GM19467 (cell line): ENCODE measurements around the gene PEMT.

Experiments used
- ATAC-seq: cut with Tn5 transposase; IDR thresholded peaks from one replicate; pipeline ENCODE4 v1.9.1; 2021; ENCODE audit warnings: mild to moderate bottlenecking, moderate library complexity; ENCODE audit not compliant: unreplicated experiment

The PEMT gene

DNA sequence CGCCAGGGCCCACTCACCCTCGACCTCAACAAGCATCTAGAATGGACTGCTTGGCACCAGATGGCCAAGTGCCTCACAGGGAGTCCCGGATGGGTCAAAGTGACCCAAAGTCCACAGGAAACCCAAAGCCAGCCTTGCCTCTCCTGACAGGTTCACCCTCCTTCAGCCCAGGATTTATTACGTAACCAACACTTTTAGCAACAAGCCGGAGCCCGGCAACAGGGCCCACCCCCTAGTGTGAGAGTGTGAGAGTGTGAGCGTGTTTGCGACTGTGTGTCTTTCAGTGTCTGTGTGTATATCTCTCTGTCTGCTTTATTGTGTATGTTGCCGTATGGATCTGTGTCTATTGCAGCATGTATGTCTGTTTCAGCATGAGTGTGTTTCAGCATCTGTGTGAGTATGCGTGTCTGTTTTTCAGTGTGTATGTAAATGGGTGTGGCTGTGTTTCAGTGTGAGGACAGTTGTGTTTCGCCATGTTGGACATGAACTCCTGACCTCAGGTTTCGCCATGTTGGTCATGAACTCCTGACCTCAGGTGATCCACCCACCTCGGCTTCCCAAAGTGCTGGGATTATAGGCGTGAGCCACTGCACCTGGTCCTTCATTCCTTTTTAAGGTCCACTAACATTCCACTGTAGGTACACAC, 13.7 kb upstream of the PEMT start:
- ATAC-seq = no peak

DNA sequence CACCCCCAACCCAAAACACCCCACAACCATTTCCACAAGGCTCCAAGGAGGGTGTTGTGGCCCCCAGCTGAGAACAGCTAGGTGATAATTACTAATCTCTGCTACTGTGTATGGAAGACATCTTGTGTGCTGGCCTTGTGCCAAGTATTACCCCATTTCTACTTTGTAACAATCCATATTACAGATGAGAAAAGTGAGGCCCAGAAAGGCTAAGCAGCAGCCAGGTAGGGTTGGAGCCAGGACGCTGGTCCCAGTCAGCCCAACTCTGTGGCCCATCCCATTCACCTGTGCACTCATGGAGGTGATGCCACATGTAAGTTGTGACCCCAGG, 12.4 kb upstream of the PEMT start:
- ATAC-seq = no peak

DNA sequence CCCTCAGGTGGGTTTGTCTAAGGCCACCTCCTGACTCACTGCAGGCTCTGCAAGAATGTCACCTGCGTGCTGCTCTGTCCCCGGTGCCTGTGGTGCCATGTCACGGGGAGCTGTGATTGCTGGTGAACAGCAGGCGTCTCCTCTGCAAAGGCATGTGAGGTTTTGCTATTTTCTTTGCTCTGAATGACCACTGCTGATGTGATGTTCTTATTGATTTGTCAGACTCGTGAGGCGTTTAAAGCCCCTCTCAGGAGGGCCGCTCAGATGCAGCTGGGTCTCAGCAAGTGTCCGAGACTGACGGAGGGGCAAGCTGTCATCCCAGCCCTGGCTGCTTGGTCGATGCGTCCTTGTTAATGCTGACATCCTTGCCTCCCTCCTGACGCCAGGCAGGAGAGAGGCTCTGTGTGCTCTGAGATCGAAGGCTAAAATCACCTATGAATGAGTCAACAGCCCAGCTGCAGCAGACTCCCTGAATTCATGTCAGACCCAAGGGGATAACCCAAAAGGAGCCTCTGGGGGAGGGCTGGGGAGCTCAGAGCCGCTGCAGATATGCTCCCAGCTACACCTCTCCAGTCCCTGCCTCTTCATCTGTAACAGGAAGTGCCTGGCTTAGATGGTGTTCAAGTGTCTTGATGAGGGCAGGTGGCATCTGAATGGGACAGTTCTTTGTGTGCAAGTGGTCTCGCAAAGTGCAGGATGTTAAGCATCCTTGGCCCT, 11.8 kb upstream of the PEMT start:
- ATAC-seq = no peak

DNA sequence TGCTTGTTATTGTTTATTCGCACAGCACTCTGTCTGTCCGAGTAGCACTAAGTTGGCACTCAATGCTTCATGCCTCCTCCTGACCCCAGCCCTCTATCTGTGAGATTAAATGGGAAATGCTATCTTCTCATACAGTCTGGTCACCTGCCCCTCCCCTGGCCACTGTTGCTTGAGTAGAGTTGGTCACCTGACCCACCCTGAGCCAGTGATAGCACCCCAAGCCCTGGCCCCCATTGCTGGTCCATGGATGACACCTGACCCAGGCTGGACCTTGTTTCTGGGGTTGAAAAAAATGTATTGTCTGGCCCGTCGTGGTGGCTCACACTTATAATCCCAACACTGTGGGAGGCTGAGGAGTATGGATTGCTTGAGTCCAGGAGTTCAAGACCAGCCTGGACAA, 8.5 kb upstream of the PEMT start:
- no peak for ATAC-seq

DNA sequence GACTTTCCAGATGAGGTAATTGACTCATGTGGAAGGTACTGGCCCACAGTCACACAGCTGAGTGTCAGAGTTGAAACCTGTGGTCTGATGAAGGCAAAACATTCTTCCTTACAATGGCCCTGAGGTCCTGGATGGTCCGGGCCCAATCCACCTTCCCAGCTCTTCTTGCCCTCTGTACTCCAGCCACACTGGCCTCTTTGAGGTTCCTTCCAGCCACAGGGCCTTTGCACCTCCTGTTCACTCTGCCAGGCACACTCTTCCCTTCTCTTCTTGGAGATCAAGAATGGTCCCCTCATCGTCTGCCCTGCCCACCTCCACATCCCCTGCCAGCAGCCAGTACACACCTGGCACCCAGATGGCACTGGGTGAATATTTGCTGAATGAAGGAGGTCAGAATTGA, 6.5 kb upstream of the PEMT start:
- no peak for ATAC-seq

DNA sequence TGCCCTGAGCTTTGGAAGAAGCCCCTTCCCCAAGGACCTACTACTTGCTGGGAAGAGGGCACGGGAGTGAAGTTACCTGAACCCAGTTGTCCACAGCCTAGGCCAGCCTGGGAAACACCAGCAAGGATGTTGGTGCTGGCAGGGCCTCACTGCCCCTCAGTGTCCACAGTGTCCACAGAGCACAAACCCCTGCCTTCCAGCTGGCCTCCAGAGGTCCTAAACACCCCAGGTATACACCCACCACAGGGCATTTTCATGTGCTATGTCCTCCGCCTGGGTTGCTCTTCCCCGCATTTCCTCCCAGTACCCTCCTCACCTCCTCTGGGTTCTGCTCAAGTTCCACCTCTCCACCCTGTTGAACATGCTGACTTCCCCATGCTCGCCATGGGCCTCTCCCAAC, 4.2 kb upstream of the PEMT start:
- ATAC-seq = no peak

DNA sequence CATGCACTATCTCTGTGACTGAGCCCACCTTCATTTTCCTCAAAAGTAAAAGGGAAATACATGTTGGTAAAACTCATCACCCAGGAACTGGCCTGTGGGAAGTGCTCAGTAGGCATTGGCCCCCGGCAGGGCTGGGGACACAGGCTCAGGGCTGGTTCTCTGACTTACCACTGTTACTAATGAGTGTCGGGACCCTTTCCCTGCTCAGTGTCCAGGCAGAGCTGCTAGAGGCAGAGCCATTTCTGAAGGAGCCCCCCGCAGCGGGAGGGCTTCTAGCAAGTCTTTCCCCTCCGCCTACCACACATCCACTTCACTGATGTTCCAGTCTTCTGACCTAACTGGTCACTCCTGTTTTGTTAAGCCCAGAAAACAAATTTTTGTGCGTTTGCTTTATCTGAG, 1.7 kb upstream of the PEMT start:
- ATAC-seq = no peak

DNA sequence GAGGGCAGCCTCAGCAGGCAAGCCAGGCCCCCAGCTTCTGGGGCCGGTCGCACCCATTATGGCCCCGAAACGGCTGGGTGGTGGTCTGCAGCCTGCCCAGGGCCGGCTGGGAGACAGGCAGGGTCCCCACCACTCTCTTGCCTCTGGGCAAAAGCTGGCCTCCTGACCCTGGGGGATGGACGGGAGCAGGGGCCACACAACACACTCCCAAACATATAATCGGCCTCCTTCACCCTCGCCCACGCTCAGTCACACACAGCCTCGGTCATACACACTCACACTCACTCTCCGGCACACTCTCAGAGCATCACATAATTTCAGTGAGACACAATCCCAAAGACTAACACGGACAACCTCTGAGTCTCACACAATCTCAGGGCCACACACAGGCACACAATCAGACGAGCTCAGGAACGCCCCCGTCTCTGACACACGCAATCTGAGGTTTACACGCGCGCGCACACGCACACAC, 589 bp downstream of the PEMT start:
- no peak for ATAC-seq

DNA sequence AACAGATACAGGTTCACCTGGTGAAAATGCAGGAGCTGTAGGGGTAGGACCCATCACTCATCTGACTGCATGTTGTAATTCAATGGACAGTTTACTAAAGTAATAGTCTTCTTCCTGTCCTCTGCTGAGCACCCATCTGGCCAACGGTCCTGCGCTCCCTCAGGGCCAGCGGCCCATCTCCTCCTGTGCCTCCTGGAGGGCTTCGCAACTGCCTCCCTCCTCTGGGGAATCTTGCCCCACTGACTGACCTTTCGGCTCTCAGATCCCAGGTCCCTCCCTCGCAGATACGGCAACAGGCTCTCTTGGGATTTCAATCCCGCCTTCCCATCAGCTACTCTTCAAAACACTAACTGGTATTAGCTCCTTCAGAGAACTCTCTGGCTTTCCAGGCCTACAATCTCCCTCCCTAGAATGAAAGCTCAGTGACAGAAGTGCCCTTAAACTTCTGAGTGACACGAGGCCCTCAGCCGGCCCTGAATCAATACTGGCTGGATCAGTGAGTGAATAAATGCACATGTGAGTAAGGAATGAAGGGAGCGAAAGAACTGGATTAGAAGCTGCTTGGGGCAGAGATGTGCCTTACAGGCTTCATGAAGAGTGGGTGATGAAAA, 1.3 kb downstream of the PEMT start:
- no peak for ATAC-seq

DNA sequence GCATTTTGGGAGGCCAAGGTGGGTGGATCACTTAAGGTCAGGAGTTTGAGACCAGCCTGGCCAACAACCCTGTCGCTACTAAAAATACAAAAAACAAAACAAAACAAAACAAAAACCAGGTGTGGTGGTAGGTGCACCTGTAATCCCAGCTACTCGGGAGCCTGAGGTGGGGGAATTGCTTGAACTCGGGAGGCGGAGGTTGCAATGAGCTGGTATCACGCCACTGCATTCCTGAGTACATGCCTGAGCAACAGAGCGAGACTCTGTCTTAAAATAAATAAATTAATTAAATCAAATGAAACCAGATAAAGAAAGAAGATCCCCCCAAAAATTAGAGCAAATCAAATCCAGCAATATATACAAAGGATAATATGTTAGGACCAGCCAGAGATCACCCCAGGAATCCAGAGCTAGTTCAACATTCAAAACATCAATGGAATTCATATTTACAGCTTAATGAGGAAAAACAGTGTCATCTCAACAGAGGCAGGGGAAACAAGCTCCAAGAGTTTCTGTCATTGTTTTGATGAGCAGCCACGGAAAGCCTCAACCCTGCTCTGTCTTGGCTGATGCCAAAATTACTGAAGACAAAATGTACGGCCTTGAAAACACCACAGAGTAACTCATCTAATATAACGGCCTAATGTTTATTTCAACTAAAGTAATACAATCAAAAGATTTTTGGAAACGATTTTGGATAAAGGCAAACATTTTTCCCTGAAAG, 3.7 kb downstream of the PEMT start:
- no peak for ATAC-seq

DNA sequence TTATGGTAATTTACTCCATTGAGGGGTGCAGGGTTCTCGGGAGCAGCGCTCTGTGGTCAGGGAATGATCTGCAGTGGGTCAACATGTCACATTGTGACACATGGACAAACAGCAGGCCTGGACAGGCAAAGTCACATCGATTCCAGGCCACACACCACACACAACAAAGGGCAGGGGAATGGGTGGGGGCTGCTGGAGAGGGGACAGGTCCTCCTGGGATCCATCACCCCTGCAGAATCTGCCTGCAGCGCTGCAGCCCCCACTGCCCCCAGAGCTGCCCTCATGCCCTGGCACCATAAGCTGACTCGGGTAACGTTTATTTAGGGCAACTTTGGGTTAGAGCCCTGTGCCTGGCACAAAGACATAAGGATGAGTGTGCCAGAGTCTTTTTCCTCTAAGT, 9.1 kb downstream of the PEMT start:
- no peak for ATAC-seq

DNA sequence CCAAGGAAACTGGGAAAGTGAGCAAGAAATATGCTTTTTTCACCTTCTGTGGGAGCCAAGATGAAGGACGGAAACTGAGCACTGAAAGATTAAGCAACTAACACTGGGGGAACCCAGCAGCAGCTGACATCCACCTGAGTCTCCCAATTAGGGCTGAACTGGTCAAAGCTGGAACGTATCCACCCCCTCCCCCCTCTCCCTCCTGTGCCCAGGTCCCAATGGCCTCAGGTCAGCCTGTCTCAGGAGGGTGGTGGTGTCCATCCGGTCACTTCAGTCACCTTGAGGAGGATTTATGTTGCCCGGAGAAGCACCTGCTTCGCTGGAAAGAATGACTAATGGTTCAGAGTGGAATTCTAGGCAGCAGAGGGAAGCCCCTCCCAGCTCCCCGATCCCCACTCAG, 10.0 kb downstream of the PEMT start:
- ATAC-seq = no peak

DNA sequence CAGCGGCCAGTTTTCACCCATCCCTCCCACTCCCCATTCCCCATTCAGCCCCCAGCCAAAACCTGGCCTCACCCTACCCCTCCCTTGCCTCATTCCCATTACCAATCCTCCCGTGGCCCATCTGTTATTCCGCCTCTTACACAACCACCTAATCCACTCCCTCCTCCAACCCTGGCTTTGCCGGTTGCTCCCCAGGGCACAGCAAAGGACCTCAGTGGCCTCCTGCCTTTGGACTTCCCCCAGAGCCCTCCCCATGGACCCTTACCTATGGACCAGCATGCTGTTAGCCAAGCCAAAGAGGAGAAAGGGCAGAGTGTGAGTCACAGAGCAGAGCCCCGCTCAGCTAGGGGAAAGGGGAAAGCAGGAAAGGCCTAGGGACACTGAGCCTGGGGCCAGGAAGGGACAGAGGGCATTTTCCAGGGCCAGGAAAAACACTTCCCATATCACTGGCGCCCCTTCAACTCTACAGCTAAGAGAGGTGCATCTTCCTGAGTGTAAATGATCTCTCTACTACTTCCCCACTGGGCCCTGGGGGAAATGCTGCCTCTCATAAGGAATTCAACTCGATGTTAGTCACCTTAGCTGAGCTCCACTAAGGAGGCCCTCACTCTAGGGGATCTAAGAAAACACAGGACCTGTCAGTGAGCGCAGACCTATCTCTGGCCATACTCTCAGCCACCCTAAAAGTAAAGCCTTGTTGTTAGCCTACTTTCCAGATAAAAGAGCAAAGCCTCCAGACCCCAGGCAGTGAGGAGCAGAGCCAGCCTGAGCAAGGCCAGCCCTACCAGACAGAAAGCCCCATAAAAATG, 10.6 kb downstream of the PEMT start:
- ATAC-seq = no peak

DNA sequence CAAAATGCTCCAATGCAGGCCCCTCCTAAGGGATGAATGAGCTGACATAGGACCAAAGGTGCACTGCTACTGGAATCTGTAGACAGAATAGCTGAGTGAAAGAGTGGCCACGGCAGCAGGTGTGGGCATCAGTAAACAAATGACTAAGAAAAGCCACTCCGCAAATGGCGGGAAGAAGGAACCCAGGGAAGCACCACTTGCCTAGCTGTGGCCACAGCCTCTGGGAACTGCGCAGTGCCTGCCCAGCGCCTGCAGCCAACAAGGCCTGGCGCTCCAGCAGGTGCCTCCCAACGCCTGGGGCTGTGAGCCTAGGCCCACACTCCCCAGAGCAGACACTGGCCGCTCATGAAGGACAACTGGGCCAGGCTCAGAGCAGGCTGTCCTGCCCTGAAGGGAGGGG, 11.8 kb downstream of the PEMT start:
- no peak for ATAC-seq

DNA sequence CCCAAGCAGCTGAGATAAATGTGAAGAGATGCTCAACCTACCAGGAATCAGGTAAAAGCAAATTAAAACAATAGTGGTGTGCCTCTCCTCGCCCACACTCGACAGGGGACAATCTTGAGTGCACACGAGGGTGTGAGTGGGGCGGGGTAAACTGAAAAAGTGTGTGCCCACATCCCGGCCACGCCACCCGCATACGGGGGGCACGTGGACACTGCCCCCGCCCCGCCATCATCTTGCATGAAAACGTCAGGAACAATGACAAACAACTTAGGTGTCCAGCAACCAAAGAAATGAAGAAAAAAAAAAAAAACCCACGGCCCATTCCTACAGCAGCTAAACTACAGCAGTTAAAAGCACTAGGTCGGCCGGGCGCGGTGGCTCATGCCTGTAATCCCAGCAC, 14.1 kb downstream of the PEMT start:
- no peak for ATAC-seq

DNA sequence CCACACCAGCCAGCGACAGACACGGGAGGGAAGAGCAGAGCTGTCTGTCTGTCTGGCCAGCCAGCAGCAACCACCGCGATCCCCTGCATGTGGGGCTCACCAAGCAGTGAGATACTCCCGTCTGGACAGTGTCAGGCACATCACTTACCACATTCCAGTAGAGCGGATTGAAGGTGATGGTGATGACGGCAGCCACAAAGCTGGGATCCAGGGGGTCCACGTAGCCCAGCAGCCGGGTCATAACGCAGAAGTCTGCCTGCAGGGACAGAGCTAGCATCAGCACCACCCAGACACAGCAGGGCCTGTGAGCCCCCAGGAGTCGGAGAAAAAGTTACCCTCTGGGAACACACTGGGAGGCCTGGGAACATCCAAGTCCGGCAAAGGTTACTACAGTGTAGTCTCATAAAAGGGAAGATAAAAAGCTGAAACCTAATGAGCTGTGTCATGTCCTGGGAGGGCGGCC, 14.7 kb downstream of the PEMT start:
- no peak for ATAC-seq

DNA sequence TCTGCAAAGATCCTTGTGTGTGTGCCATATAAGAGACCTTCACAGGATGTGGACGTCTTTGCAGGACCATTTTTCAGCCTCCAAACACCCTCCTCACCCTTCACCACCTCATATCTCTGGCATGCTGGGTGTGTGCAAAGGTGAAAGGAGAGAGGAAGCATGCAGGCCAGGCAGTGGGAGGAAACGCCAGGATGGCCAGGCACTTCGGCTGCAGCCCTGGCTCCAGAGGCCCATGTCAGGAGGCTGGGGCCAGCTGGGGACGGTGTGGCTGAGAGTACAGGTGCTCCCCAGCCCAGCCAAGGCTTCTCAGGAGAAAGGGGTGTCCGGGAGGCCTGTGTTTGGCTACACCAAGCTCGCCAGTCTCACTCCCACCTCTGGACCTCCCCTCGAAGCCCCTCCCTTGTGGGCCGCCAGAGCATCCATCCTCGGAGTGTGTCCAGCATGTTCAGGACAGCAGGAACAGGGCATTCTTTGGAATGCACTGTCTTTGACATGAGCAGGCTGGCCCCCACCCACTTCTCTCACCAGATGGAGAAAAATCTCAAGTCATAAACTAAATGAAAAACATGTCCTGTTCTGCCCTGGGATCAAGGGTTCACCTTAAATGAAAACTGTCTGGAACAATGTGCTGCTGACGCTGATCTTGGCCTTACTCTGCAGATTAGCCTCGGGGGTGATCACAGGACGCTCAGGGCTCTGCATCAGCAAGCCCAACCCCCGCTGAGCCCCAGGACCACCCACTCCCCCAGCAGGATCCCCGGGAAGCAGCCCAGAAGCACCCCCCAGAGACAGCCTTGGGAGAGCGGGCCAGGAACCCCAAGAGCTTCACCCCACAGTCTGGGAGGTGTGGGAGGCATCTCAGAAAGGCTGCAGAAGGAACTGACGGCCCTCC, 15.9 kb downstream of the PEMT start:
- ATAC-seq = no peak

DNA sequence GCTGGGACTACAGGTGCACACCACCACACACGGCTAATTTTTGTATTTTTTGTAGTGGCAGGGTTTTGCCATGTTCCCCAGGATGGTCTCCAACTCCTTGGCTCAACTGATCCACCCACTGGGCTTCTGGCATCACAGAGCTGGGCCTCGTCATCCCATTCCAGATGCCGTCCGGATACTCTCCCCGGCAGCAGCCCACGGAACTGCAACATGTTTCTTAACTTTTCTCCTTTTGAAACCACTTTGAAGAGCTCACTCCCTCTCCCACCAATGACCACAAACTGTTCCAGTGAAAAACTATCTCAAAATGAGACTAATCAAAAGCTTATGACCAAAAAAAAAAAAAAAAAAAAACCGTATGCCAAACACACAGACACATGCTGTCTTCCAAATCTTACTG, 17.6 kb downstream of the PEMT start:
- no peak for ATAC-seq

DNA sequence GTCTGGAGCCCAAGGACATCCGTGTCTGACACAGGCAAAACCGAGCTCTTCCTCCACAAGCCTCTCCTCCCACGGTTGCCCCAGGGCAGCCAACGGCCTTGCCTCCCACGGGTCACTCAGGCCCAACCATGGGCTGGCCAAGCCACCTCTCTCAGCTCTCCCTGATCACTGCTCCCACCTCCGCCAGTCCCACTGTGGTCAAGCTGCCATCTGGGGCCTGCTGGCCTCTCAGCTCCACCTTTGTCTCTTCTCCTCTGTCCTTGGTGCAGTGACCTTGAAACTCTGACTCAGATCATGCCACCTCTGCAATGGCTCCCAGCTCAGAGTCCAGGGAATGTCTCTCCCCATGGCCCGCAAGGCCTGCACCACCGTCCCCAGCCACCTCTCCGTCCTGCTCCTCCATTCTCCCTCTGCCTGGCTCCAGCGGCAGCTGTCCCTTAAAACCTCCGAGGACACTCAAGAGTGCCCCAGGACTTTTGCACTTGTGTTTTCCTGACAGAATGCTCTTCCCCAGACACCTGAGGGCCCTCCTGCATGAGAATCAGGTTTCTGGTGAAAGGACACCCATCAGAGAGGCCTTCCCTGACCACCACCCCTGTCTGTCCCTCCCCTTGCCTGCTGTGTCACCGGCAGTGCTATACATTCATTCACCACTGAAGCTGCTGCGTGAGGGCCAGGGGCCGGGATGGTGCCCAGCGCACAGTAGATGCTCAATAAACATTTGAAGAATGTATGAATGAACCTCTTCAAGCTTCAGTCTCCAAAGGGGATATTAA, 19.3 kb downstream of the PEMT start:
- no peak for ATAC-seq
